Panc1 (cell line): Measurements from ENCODE around the gene PTER. TPM values are rescaled to one million over a fixed set of nuclear protein-coding genes. Genes with fewer than 3 reads are reported as not detected.

Experiments used
- ATAC-seq: fragments of 200-7000 bp; cut with Tn5 transposase; 2 replicates; pipeline ENCODE4 v1.9.1; 2020; ENCODE audit warnings: mild to moderate bottlenecking, moderate library complexity
- BruUV-seq: library from RNA; stranded (reverse); fragments of 400-500 nt; replicated peaks from 2 replicates; lab custom pipeline; 2021; lab: Mats Ljungman, UMichigan
- CTCF ChIA-PET: fragments of 300-600 bp; sonication (Branson Sonifier 250); formaldehyde crosslinking; loops from one replicate; lab custom pipeline; 2022; ENCODE audit warnings: antibody characterized with exemption; lab: Charles Lee
- POLR2A ChIA-PET: fragments of 300-600 bp; sonication (Branson Sonifier 250); formaldehyde crosslinking; loops from one replicate; lab custom pipeline; 2022; ENCODE audit warnings: antibody characterized with exemption; lab: Charles Lee
- DNase-seq: peaks from one replicate; pipeline ENCODE4 v3.0.0-alpha.2; 2010; ENCODE audit warnings: low read depth, low spot score
- H3K27ac ChIP-seq: 2 replicates; pipeline ENCODE4 v1.5.1; 2011; ENCODE audit warnings: mild to moderate bottlenecking, low read length, inconsistent platforms
- H3K27me3 ChIP-seq: fragments of 200-500 bp; sonication (Bioruptor generic); 2 replicates; pipeline ENCODE4 v1.6.0; 2014; ENCODE audit warnings: low read length, inconsistent platforms; ENCODE audit not compliant: control insufficient read depth, insufficient read depth
- H3K36me3 ChIP-seq: fragments of 200-500 bp; sonication (Bioruptor generic); 2 replicates; pipeline ENCODE4 v1.5.1; 2014; ENCODE audit warnings: inconsistent platforms, mild to moderate bottlenecking, low read length, moderate library complexity; ENCODE audit not compliant: control insufficient read depth, insufficient read depth
- H3K4me1 ChIP-seq: 2 replicates; pipeline ENCODE4 v1.5.1; 2011; ENCODE audit warnings: inconsistent platforms, mild to moderate bottlenecking, low read length, moderate library complexity; ENCODE audit not compliant: control insufficient read depth, insufficient read depth
- H3K4me3 ChIP-seq, 2 experiments: 2 replicates each; pipeline ENCODE4 v1.5.1; 2011 to 2012; ENCODE audit warnings: low read depth in 2 of 2, low read length in 2 of 2, mild to moderate bottlenecking in 2 of 2, inconsistent platforms in 1 of 2, moderate library complexity in 1 of 2
- H3K9me3 ChIP-seq: fragments of 200-500 bp; sonication (Bioruptor generic); 2 replicates; pipeline ENCODE4 v1.5.1; 2014; ENCODE audit warnings: low read depth, mild to moderate bottlenecking, inconsistent platforms, low read length, moderate library complexity; ENCODE audit not compliant: control insufficient read depth, insufficient read depth
- CTCF ChIP-seq: fragments of 450-650 bp; IDR thresholded peaks from 2 replicates; pipeline ENCODE4 v1.5.1; 2017; ENCODE audit warnings: mild to moderate bottlenecking
- POLR2AphosphoS5 ChIP-seq: IDR thresholded peaks from 2 replicates; pipeline ENCODE4 v1.6.1; 2012; ENCODE audit warnings: mild to moderate bottlenecking, low read depth, low read length, moderate library complexity
- REST ChIP-seq, 2 experiments: IDR thresholded peaks; 2 replicates each; pipeline ENCODE4 v1.6.1; 2011 to 2012; ENCODE audit warnings: low read depth in 2 of 2, control low read depth in 1 of 2, low read length in 1 of 2, mild to moderate bottlenecking in 1 of 2, moderate library complexity in 1 of 2; ENCODE audit not compliant: insufficient read depth in 1 of 2
- SIN3A ChIP-seq: IDR thresholded peaks from 2 replicates; pipeline ENCODE4 v1.6.1; 2012; ENCODE audit warnings: low read depth, mild to moderate bottlenecking, low read length, moderate library complexity, borderline replicate concordance; ENCODE audit not compliant: insufficient read depth
- TCF7L2 ChIP-seq: IDR thresholded peaks from 2 replicates; pipeline ENCODE4 v1.6.1; 2011; ENCODE audit warnings: mild to moderate bottlenecking, low read depth, low read length, inconsistent platforms
- in situ Hi-C: cut with HindIII; loops from 2 replicates; pipeline ENCODE4 v1.10.0; 2016; ENCODE audit warnings: low sequenced_read_pairs, low pct_unique_long_range_greater_than_20kb
- intact Hi-C: fragments of 100-400 bp; cut with micrococcal nuclease; formaldehyde crosslinking; loops from one replicate; pipeline ENCODE4 v1.10.0; 2022; ENCODE audit not compliant: unreplicated experiment
- total RNA-seq: library from RNA; stranded (reverse); gene quantifications from one replicate; pipeline ENCODE4 v1.2.1, GENCODE V29; 2021; ENCODE audit not compliant: unreplicated experiment

PTER gene
- total RNA-seq, 1 experiment from 2014 or later = 8.8 TPM

DNA sequence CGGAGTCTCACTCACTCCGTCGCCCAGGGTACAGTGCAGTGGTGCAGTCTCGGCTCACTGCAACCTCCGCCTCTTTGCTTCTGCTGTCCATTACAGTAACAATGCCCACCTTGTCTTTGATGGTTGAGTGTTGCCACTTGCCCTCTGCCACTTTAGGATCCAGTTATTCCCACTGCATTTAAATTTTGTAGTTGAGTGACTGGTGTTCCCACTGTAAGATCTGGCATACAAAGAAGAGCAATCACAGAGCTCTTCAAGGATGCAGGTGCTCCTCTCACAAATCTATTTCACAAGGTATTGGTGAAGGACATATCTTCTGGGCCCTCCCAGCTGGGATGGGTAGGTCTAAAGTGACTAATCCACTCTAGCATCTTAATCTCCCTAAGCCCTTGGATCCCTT lies 12.6 kb downstream of the PTER start:
- Histone ChIP-seq H3K4me3 (no peak overlapping the region), H3K27me3 (no peaks in the 10 kb centered on the region), H3K4me1 (no peaks in the 10 kb centered on the region), H3K27ac (no peak overlapping the region), H3K36me3 (no peaks in the 10 kb centered on the region), H3K9me3 (no peaks in the 10 kb centered on the region)
- no peak for ATAC-seq
- in situ Hi-C loops = no loop called here
- BruUV-seq = no TSS peak
- ChIA-PET POLR2A (no interaction called here), CTCF (no interaction called here)
- DNase-seq = no peak
- intact Hi-C loops = no loop called here
- no peak for TF ChIP-seq CTCF
- TF ChIP-seq REST (IDR thresholded peaks at IDR 0.05; ENCODE audit: insufficient read depth in 1 of 2, low read depth in 2 of 2, low read length in 1 of 2) = no peak
- TF ChIP-seq SIN3A = no peak
- no peak for TF ChIP-seq POLR2AphosphoS5
- no peak for TF ChIP-seq TCF7L2

GRCh38 chr10:16458166-16458955 lies 21.6 kb downstream of the PTER start:
- in situ Hi-C loops (no loop called here), intact Hi-C loops (no loop called here)
- ATAC-seq (no peak), DNase-seq (no peak)
- Histone ChIP-seq H3K27ac (no peak overlapping the region), H3K9me3 (no peaks in the 10 kb centered on the region), H3K4me1 (no peaks in the 10 kb centered on the region), H3K36me3 (no peaks in the 10 kb centered on the region), H3K27me3 (no peaks in the 10 kb centered on the region), H3K4me3 (no peak overlapping the region)
- ChIA-PET POLR2A (no interaction called here), CTCF (no interaction called here)
- no peak for TF ChIP-seq SIN3A
- TF ChIP-seq CTCF = no peak
- no peak for TF ChIP-seq POLR2AphosphoS5
- no peak for TF ChIP-seq REST (IDR thresholded peaks at IDR 0.05; ENCODE audit: insufficient read depth in 1 of 2, low read depth in 2 of 2, low read length in 1 of 2)
- BruUV-seq = no TSS peak
